ENCODE measurements around the gene FAM89B. TPM values are rescaled to one million over a fixed set of nuclear protein-coding genes. Genes with fewer than 3 reads are reported as not detected.

Gene FAM89B
- polyA plus RNA-seq, 1 donor (not counting 4 experiments of a cell fraction or from before 2014, with no cell fraction given): 11.5 TPM

DNA sequence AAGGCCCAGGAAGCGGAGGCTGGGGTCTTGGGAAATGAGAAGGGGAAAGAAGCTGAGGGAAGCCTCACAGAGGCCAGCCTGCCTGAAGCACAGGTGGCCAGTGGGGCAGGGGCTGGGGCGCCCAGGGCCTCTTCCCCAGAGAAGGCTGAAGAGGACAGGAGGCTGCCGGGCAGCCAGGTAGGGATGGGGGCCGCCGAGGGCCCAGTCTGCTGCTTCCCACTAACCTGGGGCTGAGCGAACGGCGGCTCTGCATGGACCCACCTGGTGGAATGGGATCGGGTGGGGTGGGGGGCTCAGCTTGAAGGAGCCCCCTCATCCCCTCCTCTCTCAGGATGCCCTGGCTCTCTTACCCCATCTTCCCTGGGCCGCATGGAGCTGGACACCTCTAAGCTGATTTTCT, 11.3 kb downstream of the FAM89B start:
- no peak for FAIRE-seq
- Histone ChIP-seq H3K27me3 (ENCODE audit: control insufficient read depth, extremely low read depth, insufficient read depth, low read length) (no peaks in the 10 kb centered on the region), H3K4me1 (ENCODE audit: control insufficient read depth, extremely low read depth, insufficient read depth, low read length) (peaks cover 10% of the 10 kb centered on the region), H3K4me3 (ENCODE audit: control insufficient read depth in 2 of 3, extremely low read depth in 1 of 3, insufficient read depth in 2 of 3, low read depth in 1 of 3, low read length in 3 of 3) (no peak overlapping the region), H3K79me2 (ENCODE audit: control insufficient read depth, insufficient read depth, low read length) (no peaks in the 10 kb centered on the region), H3K27ac (ENCODE audit: control insufficient read depth, insufficient read depth, low read length) (no peak overlapping the region), H2AFZ (ENCODE audit: control insufficient read depth, low read length) (no peak overlapping the region), H3K9me3 (ENCODE audit: control insufficient read depth, low read depth, low read length) (no peaks in the 10 kb centered on the region), H3K9ac (ENCODE audit: control insufficient read depth, extremely low read depth, insufficient read depth, low read length) (no peak overlapping the region), H3K4me2 (ENCODE audit: control insufficient read depth, extremely low read depth, insufficient read depth, low read depth, low read length) (no peak overlapping the region), H4K20me1 (ENCODE audit: control insufficient read depth, extremely low read depth, insufficient read depth, low read length) (peaks cover 4% of the 10 kb centered on the region), H3K9me1 (ENCODE audit: control insufficient read depth, extremely low read depth, insufficient read depth, low read length) (no peaks in the 10 kb centered on the region), H3K36me3 (ENCODE audit: control insufficient read depth in 2 of 2, extremely low read depth in 1 of 2, insufficient read depth in 2 of 2, low read length in 2 of 2) (peaks cover 17 to 18% of the 10 kb centered on the region in 2 experiments)
- dilution Hi-C loops (cut with MboI; ENCODE audit: extremely low pct_ligation_motif_present, low sequenced_read_pairs): no loop called here
- TF ChIP-seq EZH2 (IDR thresholded peaks at IDR 0.05; ENCODE audit: low read length): no peak
- TF ChIP-seq, protein P1, sequence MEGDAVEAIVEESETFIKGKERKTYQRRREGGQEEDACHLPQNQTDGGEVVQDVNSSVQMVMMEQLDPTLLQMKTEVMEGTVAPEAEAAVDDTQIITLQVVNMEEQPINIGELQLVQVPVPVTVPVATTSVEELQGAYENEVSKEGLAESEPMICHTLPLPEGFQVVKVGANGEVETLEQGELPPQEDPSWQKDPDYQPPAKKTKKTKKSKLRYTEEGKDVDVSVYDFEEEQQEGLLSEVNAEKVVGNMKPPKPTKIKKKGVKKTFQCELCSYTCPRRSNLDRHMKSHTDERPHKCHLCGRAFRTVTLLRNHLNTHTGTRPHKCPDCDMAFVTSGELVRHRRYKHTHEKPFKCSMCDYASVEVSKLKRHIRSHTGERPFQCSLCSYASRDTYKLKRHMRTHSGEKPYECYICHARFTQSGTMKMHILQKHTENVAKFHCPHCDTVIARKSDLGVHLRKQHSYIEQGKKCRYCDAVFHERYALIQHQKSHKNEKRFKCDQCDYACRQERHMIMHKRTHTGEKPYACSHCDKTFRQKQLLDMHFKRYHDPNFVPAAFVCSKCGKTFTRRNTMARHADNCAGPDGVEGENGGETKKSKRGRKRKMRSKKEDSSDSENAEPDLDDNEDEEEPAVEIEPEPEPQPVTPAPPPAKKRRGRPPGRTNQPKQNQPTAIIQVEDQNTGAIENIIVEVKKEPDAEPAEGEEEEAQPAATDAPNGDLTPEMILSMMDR (optimal IDR thresholded peaks at IDR 0.05 in 1 of 3, IDR thresholded peaks at IDR 0.05 in 1 of 3, conservative IDR thresholded peaks at IDR 0.05 in 1 of 3; ENCODE audit: extremely low read depth in 1 of 3, insufficient read depth in 2 of 3, low read length in 3 of 3): no peak
- DNase-seq (ENCODE audit: low read depth, low spot score): no peak

DNA sequence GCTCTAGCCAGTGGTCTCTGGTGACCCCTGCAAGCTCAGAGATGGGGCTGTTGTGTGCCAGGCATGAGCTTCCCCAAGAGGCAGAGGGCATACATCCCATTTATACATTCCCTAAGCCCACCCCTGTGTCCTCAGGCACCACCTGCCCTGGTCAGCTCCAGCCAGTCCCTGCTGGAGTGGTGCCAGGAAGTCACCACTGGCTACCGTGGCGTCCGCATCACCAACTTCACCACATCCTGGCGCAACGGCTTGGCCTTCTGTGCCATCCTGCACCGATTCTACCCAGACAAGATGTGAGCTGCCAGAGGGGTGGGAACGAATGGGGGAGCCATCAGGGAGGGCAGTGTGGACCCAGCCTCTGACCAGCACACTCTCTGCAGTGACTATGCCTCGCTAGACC, 11.8 kb downstream of the FAM89B start:
- FAIRE-seq (no peak), DNase-seq (ENCODE audit: low read depth, low spot score) (no peak)
- TF ChIP-seq, protein P1 (optimal IDR thresholded peaks at IDR 0.05 in 1 of 3, IDR thresholded peaks at IDR 0.05 in 1 of 3, conservative IDR thresholded peaks at IDR 0.05 in 1 of 3; ENCODE audit: extremely low read depth in 1 of 3, insufficient read depth in 2 of 3, low read length in 3 of 3): no peak
- no peak for TF ChIP-seq EZH2 (IDR thresholded peaks at IDR 0.05; ENCODE audit: low read length)
- Histone ChIP-seq H3K4me2 (ENCODE audit: control insufficient read depth, extremely low read depth, insufficient read depth, low read depth, low read length) (no peak overlapping the region), H3K9me3 (ENCODE audit: control insufficient read depth, low read depth, low read length) (no peaks in the 10 kb centered on the region), H3K36me3 (ENCODE audit: control insufficient read depth in 2 of 2, extremely low read depth in 1 of 2, insufficient read depth in 2 of 2, low read length in 2 of 2) (peaks cover 16 to 18% of the 10 kb centered on the region in 2 experiments), H3K79me2 (ENCODE audit: control insufficient read depth, insufficient read depth, low read length) (no peaks in the 10 kb centered on the region), H2AFZ (ENCODE audit: control insufficient read depth, low read length) (no peak overlapping the region), H3K4me1 (ENCODE audit: control insufficient read depth, extremely low read depth, insufficient read depth, low read length) (peaks cover 10% of the 10 kb centered on the region), H3K27me3 (ENCODE audit: control insufficient read depth, extremely low read depth, insufficient read depth, low read length) (no peaks in the 10 kb centered on the region), H3K27ac (ENCODE audit: control insufficient read depth, insufficient read depth, low read length) (no peak overlapping the region), H3K4me3 (ENCODE audit: control insufficient read depth in 2 of 3, extremely low read depth in 1 of 3, insufficient read depth in 2 of 3, low read depth in 1 of 3, low read length in 3 of 3) (no peak overlapping the region), H3K9me1 (ENCODE audit: control insufficient read depth, extremely low read depth, insufficient read depth, low read length) (no peaks in the 10 kb centered on the region), H3K9ac (ENCODE audit: control insufficient read depth, extremely low read depth, insufficient read depth, low read length) (no peak overlapping the region), H4K20me1 (ENCODE audit: control insufficient read depth, extremely low read depth, insufficient read depth, low read length) (peaks cover 4% of the 10 kb centered on the region)
- dilution Hi-C loops (cut with MboI; ENCODE audit: extremely low pct_ligation_motif_present, low sequenced_read_pairs): no loop called here

Data from keratinocyte (primary cell).